ENCODE data around the gene LGALS16.
"Not testable (repeated sequence)": the region's sequence is repeated elsewhere in the genome, so short reads cannot be mapped to it uniquely, and the experiment has no call there.

The LGALS16 gene

DNA sequence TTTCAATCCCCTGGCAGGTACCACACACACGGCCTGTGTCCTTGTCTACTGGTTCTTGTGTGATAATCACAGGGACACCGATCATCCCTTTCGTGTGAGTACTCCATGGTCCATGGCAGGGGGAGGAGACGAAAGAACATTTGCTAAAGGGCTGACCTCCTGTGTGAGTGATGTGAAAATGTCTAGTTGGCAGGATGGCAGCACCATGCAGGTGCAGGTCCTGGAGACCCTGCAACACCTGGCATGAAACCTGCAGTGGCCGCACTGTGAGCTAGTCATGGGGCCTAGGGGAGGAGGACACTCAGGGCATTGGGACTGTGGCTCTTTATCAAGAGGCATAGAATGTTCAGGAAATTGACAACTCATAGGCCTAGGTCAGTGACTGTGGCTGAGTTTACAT is 25.7 kb downstream of the LGALS16 start:
- no peak overlapping the region for H3K4me3 ChIP-seq (ENCODE audit: low read depth, low read length)
- TF ChIP-seq, protein P1, sequence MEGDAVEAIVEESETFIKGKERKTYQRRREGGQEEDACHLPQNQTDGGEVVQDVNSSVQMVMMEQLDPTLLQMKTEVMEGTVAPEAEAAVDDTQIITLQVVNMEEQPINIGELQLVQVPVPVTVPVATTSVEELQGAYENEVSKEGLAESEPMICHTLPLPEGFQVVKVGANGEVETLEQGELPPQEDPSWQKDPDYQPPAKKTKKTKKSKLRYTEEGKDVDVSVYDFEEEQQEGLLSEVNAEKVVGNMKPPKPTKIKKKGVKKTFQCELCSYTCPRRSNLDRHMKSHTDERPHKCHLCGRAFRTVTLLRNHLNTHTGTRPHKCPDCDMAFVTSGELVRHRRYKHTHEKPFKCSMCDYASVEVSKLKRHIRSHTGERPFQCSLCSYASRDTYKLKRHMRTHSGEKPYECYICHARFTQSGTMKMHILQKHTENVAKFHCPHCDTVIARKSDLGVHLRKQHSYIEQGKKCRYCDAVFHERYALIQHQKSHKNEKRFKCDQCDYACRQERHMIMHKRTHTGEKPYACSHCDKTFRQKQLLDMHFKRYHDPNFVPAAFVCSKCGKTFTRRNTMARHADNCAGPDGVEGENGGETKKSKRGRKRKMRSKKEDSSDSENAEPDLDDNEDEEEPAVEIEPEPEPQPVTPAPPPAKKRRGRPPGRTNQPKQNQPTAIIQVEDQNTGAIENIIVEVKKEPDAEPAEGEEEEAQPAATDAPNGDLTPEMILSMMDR (IDR thresholded peaks at IDR 0.05; ENCODE audit: control insufficient read depth, extremely low read depth, insufficient read depth): no peak
- no peak for DNase-seq (ENCODE audit: low read depth)

DNA sequence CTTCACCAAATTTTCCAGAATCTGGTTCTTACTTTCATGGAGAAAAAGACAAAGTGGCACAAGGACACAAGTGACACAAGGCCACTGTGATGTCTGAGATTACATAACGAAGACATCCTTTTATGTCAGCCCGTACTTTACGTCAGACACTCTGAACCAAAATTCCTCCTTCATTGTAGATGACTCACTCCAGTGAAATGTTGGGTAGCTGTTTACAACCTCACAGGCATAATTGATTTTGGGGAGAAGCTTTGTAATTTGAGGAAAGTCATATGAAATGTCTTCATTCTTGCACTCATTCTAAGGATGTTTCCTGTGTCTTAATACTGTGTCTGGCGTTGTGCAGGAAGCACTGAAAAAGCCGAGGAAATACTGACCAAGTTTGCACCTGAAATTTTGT is 28.6 kb downstream of the LGALS16 start:
- H3K4me3 ChIP-seq (ENCODE audit: low read depth, low read length): no peak overlapping the region
- TF ChIP-seq, protein P1 (IDR thresholded peaks at IDR 0.05; ENCODE audit: control insufficient read depth, extremely low read depth, insufficient read depth): no peak
- no peak for DNase-seq (ENCODE audit: low read depth)

- no peak overlapping the region for H3K4me3 ChIP-seq (ENCODE audit: low read depth, low read length)
Observed at GRCh38 chr19:39686739-39687138, 31.0 kb downstream of the LGALS16 start.

DNA sequence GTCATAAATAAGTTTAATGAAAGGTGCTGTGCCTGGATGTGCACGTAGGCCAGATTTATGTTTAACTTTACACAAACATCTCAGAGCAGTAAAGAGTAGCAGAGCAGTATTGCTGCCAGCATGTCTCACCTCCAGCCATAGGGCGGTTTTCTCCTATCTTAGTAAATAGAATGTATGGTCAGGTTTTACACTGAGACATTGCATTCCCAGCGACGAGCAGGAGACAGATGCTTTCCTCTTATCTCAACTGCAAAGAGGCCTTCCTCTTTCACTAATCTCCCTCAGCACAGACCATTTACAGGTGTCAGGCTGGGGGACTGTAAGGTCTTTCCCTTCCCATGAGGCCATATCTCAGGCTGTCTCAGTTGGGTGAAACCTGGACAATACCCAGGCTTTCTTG is 32.9 kb downstream of the LGALS16 start:
- not testable (repeated sequence) for DNase-seq (ENCODE audit: low read depth); H3K4me3 ChIP-seq (ENCODE audit: low read depth, low read length)

More at GRCh38 chr19:39686739-39687138, 31.0 kb downstream of the LGALS16 start:
- no peak for DNase-seq (ENCODE audit: low read depth)
- TF ChIP-seq, protein P1 (IDR thresholded peaks at IDR 0.05; ENCODE audit: control insufficient read depth, extremely low read depth, insufficient read depth): no peak

DNA sequence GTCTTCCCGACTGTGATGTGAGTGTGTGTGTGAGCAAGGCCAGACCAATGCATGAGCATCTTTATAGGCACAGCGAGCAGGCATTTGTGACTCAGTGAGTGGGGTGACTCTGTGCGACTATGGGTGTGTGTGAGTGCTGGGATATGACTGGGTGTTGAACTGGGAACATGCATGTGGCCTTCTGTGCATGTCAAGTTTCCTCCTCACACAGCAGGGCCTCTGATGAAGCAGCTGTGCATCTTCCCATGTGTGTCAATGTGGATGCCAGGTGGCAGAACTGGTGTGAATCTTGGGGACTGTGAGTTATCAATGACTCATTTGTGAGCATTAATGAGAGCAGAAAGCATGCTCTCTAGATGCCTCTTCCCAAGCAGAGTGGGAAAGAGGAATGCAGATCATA is 36.5 kb downstream of the LGALS16 start:
- H3K4me3 ChIP-seq (ENCODE audit: low read depth, low read length): no peak overlapping the region
- DNase-seq (ENCODE audit: low read depth): no peak

DNA sequence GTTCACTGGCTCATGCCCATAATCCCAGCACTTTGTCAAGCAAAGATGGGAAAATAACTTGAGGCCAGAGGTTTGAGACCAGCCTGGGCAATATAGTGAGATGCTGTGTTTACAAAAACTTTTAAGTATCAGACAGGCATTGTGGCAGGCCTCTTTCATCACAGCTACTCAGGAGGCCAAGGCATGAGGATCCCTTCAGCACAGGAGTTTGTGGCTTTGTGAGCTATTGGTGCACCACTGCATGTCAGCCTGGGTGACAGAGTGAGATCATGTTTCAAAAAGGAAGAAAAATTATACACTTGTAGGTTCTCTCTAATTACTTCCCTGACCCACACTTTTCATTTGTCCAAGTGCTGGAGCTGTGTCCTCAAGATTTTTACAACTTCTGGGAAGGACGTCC is 37.1 kb downstream of the LGALS16 start:
- no peak for DNase-seq (ENCODE audit: low read depth)
- H3K4me3 ChIP-seq (ENCODE audit: low read depth, low read length): no peak overlapping the region
- TF ChIP-seq, protein P1 (IDR thresholded peaks at IDR 0.05; ENCODE audit: control insufficient read depth, extremely low read depth, insufficient read depth): no peak

More for the DNA sequence above, 36.5 kb downstream of the LGALS16 start:
- TF ChIP-seq, protein P1 (IDR thresholded peaks at IDR 0.05; ENCODE audit: control insufficient read depth, extremely low read depth, insufficient read depth): no peak

DNA sequence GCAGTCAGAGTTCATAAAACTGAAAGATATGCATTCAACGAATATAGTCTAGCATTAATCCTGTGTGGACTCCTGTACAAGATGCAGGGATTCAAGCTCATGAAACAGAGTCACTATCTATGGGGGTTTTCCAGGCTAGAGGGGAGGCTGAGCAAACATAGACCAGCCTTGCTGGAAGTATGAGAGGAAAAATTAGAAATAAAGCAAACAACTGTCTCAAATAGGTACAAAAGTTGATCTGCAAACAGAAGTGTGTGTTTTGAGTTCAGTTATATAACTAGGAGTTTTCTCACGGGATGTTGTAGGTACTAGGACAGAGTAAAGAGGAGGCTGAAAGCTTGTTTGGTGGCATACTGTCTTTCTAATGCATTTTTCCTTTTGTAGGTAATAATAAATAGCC is 40.0 kb downstream of the LGALS16 start:
- DNase-seq (ENCODE audit: low read depth): no peak
- no peak overlapping the region for H3K4me3 ChIP-seq (ENCODE audit: low read depth, low read length)
- TF ChIP-seq, protein P1 (IDR thresholded peaks at IDR 0.05; ENCODE audit: control insufficient read depth, extremely low read depth, insufficient read depth): no peak

Measured in LNCaP clone FGC (cell line).